Large intestine (tissue), 3 donors: Measurements from ENCODE around the gene LAMB1. TPM values are rescaled to one million over a fixed set of nuclear protein-coding genes. Genes with fewer than 3 reads are reported as not detected.

Source experiments
- DNase-seq, 2 donors: peaks; one replicate each; pipeline versions ENCODE4 v3.0.0 to v3.0.0-alpha.2; 2013
- H3K27ac ChIP-seq: one replicate; pipeline ENCODE4 v1.5.1; 2013; ENCODE audit warnings: low read length
- H3K27me3 ChIP-seq: 2 replicates; pipeline ENCODE4 v1.6.1; 2013; ENCODE audit warnings: low read length; ENCODE audit not compliant: control insufficient read depth, insufficient read depth
- H3K36me3 ChIP-seq: 2 replicates; pipeline ENCODE4 v1.6.1; 2013; ENCODE audit warnings: low read length; ENCODE audit not compliant: control insufficient read depth, insufficient read depth
- H3K4me1 ChIP-seq: one replicate; pipeline ENCODE4 v1.6.1; 2013; ENCODE audit warnings: low read length; ENCODE audit not compliant: control insufficient read depth, insufficient read depth
- H3K4me3 ChIP-seq: one replicate; pipeline ENCODE4 v1.5.1; 2013; ENCODE audit warnings: low read length
- H3K9me3 ChIP-seq: one replicate; pipeline ENCODE4 v1.6.1; 2013; ENCODE audit warnings: mild to moderate bottlenecking, low read depth, low read length, moderate library complexity; ENCODE audit not compliant: control insufficient read depth
- WGBS: methylation state at CpG from one replicate; pipeline ENCODE4 v1.1.5; 2013; ENCODE audit warnings: low lambda C conversion rate; ENCODE audit not compliant: insufficient coverage; 5-methylcytosine and 5-hydroxymethylcytosine counted together
- polyA plus RNA-seq: library from polyadenylated mRNA; unstranded; fragments of 120-200 nt; gene quantifications from one replicate; pipeline ENCODE4 v1.2.1, GENCODE V29; 2013

Gene LAMB1
- polyA plus RNA-seq, 1 donor = 271 TPM

DNA sequence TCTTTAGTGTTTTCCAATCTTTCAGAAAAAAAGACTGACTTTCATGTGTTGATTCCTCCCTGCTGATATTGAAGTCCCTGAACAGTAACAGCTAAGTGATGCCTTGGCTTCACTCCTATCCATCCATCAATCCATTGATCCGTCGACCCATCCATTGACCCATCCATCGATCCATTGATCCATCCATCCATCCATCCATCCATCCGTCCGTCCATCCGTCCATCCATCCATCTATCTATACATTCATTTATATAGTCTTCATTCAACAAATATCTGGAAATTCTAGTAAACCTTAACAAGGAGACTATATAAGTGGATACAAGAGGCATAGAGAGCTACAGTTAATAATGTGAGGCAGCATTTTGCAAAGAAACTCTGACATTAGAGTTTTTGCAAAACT is 21.6 kb upstream of the LAMB1 start:
- no CpG with 5 or more reads among the region's 6 CpGs for WGBS
- Histone ChIP-seq H3K27ac (no peak overlapping the region), H3K4me3 (no peak overlapping the region), H3K27me3 (no peaks in the 10 kb centered on the region), H3K9me3 (no peaks in the 10 kb centered on the region), H3K4me1 (no peaks in the 10 kb centered on the region), H3K36me3 (no peaks in the 10 kb centered on the region)
- no peak for DNase-seq

- peak in 1 of 2 donors; percentile 65 for DNase-seq
- Histone ChIP-seq H3K9me3 (no peaks in the 10 kb centered on the region), H3K27ac (no peak overlapping the region), H3K4me1 (no peaks in the 10 kb centered on the region), H3K36me3 (no peaks in the 10 kb centered on the region), H3K27me3 (no peaks in the 10 kb centered on the region), H3K4me3 (no peak overlapping the region)
- 43% methylated on average over 1 of the region's 2 CpGs for WGBS
Observed at GRCh38 chr7:108020585-108020984, 17.6 kb upstream of the LAMB1 start.

- DNase-seq = no peak
- Histone ChIP-seq H3K36me3 (no peaks in the 10 kb centered on the region), H3K4me3 (no peak overlapping the region), H3K4me1 (peaks cover 11% of the 10 kb centered on the region), H3K27ac (no peak overlapping the region), H3K9me3 (no peaks in the 10 kb centered on the region), H3K27me3 (no peaks in the 10 kb centered on the region)
- 100% methylated on average over 1 of the region's 4 CpGs for WGBS
Observed at GRCh38 chr7:108018668-108019067, 15.7 kb upstream of the LAMB1 start.

- no peak overlapping the region for H3K27ac ChIP-seq
- no peak overlapping the region for H3K4me3 ChIP-seq
- H3K9me3 ChIP-seq = no peaks in the 10 kb centered on the region
- no peaks in the 10 kb centered on the region for H3K27me3 ChIP-seq
- peaks cover 20% of the 10 kb centered on the region for H3K4me1 ChIP-seq
- no peaks in the 10 kb centered on the region for H3K36me3 ChIP-seq
- no CpG with 5 or more reads among the region's 4 CpGs for WGBS
- no peak for DNase-seq
Observed at GRCh38 chr7:108017776-108018151, 14.8 kb upstream of the LAMB1 start.

- DNase-seq = no peak
Observed at GRCh38 chr7:108016841-108017775, 14.1 kb upstream of the LAMB1 start.

GRCh38 chr7:108015740-108016139 is 12.8 kb upstream of the LAMB1 start:
- Histone ChIP-seq H3K9me3 (no peaks in the 10 kb centered on the region), H3K27me3 (no peaks in the 10 kb centered on the region), H3K27ac (no peak overlapping the region), H3K4me1 (peaks cover 27% of the 10 kb centered on the region), H3K36me3 (no peaks in the 10 kb centered on the region), H3K4me3 (no peak overlapping the region)
- WGBS = 90% methylated on average over 1 of the region's 2 CpGs
- DNase-seq = no peak

More at GRCh38 chr7:108016841-108017775, 14.1 kb upstream of the LAMB1 start:
- H3K27ac ChIP-seq = no peak overlapping the region
- 22% methylated on average over 1 of the region's 2 CpGs for WGBS
- no peak overlapping the region for H3K4me3 ChIP-seq
- no peaks in the 10 kb centered on the region for H3K9me3 ChIP-seq
- no peaks in the 10 kb centered on the region for H3K36me3 ChIP-seq
- no peaks in the 10 kb centered on the region for H3K27me3 ChIP-seq
- peaks cover 22% of the 10 kb centered on the region for H3K4me1 ChIP-seq

DNA sequence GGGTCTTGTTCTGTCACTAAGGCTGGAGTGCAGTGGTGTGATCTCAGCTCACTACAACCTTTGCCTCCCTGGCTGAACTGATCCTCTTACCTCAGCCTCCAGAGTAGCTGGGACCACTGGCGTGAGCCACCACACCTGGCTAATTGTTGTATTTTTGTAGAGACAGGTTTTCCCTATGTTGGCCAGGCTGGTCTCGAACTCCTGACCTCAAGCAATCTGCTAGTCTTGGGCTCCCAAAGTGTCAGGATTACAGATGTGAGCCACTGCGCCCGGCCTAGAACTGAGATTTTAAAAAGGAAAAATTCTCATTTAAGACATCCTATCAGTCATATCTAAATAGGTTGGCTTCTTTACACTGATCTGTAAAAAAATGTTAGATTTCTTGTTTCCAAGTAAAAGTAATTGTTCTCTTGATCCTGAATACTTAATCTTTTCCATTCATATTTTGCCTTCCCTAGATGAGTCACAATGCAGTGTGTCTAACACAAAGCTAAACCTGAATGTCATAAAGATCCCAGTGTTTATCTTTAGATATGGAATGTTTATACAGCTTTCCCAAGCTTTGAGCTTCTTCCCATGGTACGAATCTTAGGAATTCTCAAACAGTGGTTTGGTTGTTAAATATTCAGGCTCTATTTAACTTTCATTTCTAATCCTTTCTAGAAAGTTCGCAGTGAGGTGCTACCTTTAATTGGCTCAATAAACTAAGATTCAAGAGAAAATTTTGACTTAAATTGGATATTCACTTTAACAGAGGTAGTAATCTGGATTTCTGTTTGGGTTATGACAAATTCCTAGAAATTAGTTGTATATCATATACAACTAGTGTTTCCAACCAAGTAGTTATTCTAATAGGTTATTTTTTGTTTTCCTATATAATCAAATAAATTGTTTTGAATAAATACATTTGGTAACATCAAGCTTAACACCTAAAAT is 12.1 kb upstream of the LAMB1 start:
- no peaks in the 10 kb centered on the region for H3K36me3 ChIP-seq
- DNase-seq = peak; percentile 19 to 63
- H3K27me3 ChIP-seq = no peaks in the 10 kb centered on the region
- H3K4me1 ChIP-seq = peaks cover 32% of the 10 kb centered on the region
- no peak overlapping the region for H3K4me3 ChIP-seq
- H3K9me3 ChIP-seq = no peaks in the 10 kb centered on the region
- H3K27ac ChIP-seq = no peak overlapping the region
- no CpG with 5 or more reads among the region's 6 CpGs for WGBS

GRCh38 chr7:108014215-108014614 is 11.3 kb upstream of the LAMB1 start:
- WGBS = 40% methylated on average over 1 of the region's 2 CpGs
- no peak overlapping the region for H3K4me3 ChIP-seq
- no peaks in the 10 kb centered on the region for H3K9me3 ChIP-seq
- no peak overlapping the region for H3K27ac ChIP-seq
- DNase-seq = no peak
- H3K36me3 ChIP-seq = no peaks in the 10 kb centered on the region
- H3K4me1 ChIP-seq = peaks cover 36% of the 10 kb centered on the region
- H3K27me3 ChIP-seq = no peaks in the 10 kb centered on the region

GRCh38 chr7:108012499-108013430 is 9.8 kb upstream of the LAMB1 start:
- peak overlapping the region; percentile 22 for H3K27ac ChIP-seq
- no peaks in the 10 kb centered on the region for H3K27me3 ChIP-seq
- DNase-seq = peak; percentile 82 to 91
- 65% methylated on average over 5 of the region's 8 CpGs for WGBS
- peaks cover 46% of the 10 kb centered on the region for H3K4me1 ChIP-seq
- H3K36me3 ChIP-seq = no peaks in the 10 kb centered on the region
- no peak overlapping the region for H3K4me3 ChIP-seq
- no peaks in the 10 kb centered on the region for H3K9me3 ChIP-seq
